ENCODE measurements around the gene UVRAG.

The UVRAG gene

DNA sequence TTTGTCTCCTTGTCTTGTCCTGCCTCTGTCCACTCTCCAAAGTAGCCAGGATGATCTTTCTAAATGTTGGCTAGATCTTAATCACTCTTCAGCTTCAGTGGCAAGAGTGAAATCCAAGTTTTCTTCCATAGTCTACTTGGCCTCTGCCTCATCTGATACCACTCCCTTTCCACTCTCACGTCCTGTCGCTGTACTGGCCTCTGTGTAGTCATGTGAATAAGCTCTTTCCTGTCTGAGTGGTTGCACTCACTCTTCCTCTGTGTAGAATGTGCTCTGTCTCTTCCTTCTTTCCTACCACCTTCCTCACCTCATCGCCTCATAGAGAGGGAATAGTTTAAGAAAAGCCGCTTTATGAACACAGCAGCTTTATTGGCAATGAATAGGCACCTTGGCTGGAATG is 304.8 kb downstream of the UVRAG start:
- ATAC-seq = no peak
- no peak for DNase-seq

DNA sequence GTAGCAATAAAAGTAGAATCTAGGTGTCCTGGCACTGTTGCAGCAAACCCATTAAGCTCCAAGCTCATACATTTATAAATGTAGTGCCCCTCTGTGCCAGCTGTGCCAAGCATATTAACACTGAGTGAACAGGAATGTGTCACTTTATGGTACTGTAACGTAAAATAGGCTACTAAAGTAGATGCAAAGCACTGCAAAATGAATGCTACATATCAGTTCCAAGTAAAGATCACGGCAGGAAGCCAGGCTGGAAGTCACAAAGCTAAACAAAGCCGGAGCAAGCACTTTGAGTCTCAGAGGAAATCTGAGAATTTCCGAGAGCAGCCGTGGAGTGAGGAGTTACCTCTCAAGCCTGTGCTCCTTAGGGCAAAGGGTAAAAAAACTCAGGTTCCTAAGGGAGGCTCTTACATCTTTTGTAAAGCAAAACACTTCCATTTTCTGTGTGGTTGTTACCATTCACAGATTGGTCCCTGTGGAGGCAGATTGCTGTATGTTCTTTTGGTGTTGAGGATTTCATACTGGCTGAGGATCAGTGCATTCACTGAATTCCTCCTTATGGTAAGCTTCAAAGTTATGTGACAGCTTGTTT is 305.6 kb downstream of the UVRAG start:
- DNase-seq (no peak), ATAC-seq (no peak)

DNA sequence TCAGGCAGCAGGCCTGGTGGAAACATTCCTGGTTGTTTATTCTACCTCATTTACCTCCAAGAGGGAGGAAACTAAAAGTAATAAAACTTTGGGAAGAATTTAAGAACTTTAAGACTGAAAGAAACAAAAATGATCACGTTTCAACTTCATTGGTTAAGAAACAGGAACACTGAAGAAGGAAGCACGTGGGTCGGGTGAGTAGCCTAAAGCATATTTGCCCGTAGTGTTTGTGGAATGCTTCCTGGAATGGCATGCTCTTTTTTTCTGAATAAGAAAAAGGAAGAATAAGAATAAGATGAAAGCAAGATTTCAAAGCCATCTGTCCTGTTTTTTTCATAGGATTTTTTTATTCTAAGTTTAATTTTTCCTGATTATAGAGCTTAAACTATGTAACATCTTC is 308.2 kb downstream of the UVRAG start:
- DNase-seq = no peak
- no peak for ATAC-seq

DNA sequence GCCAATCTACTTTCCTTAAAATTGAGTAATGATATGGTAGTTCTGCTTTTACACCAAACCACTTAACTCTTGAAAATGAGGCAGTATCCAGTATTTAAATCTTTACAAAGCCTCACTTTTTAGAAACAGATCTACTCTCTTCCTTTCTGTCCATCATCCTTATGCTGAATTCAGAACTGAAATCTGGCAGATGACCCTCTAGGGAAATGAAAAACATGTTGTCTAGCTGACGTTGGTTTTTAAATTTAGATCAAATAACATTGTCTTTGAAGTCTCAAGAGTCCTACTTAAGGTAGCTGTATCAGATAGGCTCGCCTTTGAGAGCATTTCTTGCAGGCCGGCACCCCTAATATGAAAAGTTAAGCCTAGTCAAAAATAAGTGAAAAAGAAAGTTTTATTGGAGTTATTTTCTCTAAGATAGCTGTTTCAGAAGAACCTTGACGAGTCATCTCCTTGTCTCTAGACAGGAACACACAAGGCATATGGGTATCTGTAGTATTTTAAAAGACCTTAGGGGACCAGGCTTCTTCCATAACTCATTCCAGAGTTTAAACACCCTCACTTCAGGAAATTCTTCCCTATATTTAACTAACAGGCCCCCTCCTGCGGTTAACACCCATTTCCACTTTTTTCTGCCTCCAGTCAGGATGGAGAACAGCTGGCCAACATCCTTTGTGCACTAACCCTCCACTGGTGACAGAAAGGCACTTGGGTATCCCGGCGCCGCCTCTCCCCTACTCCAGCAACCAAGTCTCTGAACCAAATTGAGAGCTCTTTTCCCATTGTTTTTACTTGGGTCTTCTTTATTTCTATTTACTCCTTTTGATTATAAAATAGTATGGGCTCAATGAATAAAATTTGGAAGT is 310.1 kb downstream of the UVRAG start:
- ATAC-seq (no peak), DNase-seq (no peak)

DNA sequence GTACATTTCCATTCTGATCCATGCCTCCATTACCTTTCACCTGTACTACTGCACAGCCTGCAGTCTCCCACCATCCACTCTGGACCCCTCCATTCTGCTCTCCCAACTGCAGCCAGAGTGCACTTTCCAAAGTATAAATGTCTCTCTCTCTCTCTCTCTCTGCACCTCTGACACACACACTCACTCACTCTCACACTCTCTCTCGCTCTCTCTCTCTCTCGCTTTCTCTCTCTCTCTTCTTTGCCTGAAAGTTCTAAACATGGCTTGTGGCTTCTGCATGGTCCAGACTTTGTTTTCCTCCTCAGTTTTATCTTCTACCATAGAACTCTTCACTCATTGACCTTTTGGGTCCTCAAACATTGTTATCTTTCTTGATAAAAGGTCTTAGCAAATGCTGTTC is 314.7 kb downstream of the UVRAG start:
- DNase-seq = no peak
- ATAC-seq = no peak

DNA sequence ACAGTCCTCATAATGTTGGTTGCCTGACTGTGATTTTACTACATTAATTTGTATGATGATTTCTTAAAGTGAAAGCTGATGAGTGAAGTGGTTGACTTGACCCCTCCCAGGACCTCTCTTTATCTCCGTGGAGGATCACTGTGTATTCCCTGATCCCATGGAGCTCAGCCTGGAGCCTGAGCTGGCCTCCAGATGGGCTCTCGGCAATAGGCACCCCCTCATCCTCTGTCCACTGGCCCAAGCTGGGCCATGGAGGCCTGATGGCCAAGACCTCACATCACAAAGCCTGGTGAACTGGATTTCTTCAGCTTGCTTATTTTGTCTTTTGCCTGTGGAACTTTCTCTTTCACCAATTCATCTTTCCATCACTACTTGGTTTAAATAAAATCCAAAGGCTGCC is 316.1 kb downstream of the UVRAG start:
- DNase-seq (no peak), ATAC-seq (no peak)

DNA sequence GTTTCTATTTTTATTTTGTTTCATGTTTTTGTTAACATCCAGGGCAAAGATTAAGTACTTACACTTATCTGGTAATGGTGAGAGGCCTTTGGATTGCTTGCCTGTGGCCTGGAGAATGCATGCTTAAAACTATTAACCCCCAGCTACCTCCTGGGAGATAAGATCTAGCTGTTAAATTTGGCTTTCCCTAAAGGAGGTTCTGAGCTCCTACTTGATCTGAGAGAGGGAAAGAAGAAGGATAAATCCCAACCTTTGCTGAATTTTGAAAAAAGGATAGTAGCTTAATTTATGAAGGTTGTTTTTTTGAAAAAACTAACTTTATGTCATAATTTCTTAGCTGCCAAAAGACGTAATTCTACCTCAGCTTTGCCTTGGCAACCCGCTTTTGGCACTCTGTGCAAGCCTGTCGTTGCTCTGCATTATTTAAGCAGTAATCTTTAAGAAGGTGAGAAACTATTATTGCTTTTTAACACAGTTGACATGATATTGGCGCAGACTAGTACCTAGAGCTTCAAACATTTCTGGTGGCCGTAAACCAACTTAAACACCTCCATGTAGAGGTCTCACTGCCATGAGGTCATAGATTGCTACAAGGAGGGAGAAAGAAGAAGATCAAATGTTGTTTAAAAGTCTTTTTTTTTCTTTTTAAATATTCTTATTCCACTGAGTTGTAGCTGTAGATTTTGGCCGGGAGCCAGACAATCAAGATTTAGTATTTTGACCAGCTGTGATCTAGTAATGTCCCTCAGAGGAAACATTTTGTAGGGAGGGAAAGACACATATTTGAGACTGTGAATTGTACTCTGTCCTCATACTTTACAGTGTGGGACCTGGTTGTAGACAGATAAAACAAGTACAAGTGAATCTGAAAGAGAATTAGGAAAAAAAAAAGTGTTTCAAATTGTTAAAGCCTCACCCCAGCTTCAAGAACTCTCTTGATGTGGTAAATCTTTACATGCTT is 316.9 kb downstream of the UVRAG start:
- DNase-seq (no peak), ATAC-seq (no peak)

DNA sequence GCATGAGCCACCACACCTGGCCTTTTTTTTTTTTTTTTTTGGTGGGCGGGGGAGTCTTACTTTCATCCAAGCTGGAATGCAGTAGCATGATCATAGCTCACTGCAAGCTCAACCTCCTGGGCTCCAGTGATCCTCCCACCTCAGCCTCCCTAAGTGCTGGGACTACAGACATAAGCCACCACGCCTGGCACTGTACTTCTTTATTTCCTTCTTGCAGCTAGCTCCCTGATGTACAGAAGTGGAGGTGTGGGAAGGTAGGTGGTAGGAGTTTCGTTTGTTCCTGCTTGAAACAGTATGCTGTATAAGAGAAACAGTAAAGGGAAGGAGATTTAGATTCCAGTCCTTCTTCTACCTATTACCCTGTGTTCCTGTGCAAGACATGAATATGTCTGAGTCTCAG is 319.2 kb downstream of the UVRAG start:
- no peak for ATAC-seq
- no peak for DNase-seq

DNA sequence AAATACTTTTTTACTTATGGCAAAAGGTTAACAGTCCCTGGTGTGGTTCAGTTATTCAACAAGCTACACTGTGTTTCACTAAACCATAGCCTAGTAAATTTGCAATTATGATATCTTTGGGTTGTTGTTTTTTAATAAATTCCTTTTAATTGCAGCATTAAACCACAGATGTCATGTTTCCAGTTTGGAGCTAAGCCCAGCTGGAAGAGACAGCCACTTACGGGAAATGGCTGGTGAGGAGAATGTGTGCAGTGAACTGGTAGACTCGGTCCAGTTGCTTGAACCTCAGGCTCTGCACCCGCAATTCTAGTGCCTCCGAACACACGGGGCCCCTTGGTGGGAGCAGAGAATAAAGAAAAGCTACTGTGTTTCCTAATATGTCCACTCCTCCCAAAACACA is 320.5 kb downstream of the UVRAG start:
- ATAC-seq = no peak
- DNase-seq = no peak

DNA sequence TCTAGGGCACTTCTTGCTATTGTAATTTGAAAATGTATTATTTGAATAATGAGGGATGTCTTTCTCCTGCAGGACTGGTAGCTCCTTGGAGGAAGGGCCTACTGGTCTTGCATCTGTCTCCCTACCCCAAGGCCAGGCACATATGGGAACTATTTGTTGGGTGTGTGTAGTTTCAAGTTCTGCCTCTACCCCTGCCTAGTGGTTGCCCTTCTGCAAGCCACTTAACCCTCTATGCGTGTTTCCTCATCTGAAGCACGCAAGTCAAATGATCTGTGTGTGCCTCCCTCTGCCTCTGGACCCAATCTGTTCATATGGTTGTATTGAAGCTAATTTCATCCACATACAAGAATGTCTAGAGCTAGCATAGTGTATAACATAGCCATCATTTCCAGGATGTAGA is 324.3 kb downstream of the UVRAG start:
- ATAC-seq (no peak), DNase-seq (no peak)

DNA sequence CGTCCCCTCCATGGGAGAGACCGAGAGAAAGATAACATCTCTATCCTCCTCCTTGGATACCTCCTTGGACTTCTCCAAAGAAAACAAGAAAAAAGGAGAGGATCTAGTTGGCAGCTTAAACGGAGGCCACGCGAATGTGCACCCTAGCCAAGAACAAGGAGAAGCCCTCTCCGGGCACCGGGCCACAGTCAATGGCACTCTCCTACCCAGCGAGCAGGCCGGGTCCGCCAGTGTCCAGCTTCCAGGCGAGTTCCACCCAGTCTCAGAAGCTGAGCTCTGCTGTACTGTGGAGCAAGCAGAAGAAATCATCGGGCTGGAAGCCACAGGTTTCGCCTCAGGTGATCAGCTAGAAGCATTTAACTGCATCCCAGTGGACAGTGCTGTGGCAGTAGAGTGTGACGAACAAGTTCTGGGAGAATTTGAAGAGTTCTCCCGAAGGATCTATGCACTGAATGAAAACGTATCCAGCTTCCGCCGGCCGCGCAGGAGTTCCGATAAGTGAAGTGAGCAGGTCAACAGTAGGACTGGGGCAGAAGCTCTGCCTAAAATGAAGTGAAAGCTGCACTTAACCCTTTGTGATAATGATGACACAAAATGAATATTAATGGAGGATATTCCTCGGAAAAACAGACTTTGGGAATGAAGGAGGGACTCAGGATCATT is 326.0 kb downstream of the UVRAG start:
- no peak for DNase-seq
- ATAC-seq = peak; percentile 28

DNA sequence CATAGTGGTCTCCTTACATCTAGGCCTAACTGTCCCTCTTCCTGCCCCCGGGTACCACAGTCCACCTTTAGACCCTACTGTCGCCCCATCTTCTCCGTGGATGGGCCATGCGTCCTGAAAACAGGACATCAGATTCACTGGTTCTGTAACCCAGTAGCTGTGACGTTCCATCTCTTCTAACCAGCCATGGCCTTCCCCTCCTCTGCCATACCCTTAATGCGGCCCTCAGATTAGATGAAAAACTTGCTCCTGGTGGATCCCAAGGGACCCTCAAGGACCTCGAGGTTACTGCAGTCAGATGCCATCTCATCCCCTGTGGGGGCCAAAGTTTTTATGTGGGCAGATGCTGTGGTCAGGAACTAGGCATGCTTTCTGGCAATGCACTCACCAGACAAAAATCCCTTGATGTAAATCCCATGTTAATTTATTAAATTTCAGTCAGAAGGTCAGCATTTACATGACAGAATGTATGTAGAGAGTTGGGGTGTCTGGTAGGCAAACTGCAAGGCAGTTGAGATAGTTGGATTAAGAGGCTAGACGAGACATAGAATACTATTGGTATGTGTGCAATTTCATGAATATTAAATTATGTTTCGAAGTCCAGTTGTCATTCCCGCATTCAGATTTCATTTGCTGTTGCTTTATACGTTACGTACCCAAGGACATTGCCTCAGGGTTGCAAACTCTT is 327.0 kb downstream of the UVRAG start:
- DNase-seq = no peak
- no peak for ATAC-seq

DNA sequence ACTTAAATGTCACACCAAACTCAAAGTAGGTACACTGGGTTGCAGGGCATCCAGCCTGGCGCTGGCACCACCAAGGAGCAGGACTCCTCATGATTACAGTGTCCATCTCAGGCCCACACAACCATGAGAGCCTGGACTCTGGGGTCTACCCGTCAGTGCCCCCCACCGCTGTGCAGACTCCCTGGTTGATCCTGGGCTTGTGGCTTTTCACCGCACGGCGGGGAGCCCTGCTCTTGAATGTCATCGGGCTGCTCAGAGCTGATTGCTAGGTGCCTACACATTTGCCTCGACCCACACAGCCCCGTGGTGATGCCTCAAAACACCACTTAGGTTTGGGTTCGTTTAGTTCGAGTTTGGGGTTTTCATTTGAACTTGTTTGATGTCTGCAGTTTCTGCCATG is 328.3 kb downstream of the UVRAG start:
- ATAC-seq = no peak
- no peak for DNase-seq

DNA sequence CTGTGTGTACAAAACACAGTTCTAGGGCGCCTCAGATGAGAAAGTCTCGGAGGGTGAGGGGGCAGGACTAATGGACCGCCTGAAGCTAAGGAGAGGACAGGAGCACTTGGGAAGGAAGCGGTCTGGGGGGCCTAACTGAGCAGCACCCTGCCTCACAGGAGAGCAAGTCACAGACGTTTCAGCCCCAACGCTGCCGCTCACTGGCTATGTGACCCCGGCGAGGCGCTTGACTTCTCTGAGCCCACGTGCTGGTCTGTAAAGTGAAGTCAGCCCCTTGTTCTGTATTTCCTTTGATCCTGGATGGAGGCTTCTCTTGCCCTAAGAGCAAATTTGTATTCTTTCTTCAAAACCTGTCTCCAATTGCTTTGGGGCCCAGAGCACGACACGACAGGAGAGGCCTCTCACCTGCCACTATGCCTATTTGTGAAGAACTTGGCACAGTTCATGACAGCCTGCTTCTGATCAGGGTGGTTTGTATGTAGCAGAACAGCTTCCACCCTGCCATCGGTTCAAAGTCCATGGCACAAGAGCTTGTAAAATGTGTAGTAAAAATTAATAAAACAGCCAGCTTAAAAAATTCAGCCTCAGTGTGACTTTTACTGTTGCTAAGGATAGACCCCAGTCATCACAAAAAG is 332.2 kb downstream of the UVRAG start:
- no peak for ATAC-seq

DNA sequence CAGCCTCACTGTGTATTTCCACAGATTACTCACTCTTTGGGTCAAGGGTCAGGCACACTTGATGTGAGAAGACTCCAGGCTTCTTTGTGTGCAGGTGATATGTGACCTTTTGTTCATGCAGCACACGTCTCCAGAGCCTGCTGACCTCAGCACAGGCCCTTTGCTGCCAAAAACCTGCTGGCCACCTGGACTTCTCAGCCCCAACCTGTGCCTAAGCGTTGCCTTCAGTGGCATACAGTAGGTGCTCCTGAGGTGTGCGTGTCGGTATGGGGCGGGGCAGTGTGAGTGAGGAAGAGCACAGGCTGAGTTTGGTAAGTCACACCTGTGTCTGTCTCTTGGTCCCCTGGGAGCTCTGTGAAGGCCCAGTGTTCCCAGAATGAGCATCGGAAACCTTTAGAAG is 333.2 kb downstream of the UVRAG start:
- no peak for ATAC-seq
- no peak for DNase-seq

More for the DNA sequence above, 332.2 kb downstream of the UVRAG start:
- no peak for DNase-seq

DNA sequence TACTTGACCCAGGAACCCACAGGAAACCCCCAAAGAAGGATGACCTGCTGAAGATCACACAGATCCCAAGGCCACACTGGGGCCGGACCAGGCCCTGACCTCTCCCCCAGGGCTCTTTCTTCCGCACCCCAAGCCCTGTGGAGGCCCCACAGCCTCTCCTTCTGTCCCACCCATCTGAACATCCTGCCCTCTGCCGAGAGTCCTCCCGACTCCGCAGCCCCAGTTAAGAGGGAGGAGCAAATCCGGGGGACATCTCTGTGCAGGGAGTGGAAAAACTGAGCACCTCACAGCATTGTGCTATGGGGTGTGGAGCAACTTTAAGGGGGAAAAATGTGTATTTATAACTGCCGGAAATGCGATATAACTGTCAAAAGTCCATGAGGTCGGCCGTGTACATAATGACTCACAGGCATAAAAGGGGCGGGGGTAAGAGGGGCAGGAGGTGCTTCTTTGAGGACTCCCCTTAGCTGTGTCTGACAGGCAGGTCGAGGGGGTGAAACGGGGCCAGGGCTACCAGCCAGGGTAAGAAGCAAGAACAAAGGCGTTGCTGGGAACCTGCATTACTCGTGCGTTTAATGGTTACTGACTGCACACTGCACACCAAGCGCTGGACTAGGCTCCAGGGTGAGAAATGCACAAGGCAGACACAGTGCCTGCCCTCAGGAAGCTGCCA is 334.1 kb downstream of the UVRAG start:
- ATAC-seq (no peak), DNase-seq (no peak)

DNA sequence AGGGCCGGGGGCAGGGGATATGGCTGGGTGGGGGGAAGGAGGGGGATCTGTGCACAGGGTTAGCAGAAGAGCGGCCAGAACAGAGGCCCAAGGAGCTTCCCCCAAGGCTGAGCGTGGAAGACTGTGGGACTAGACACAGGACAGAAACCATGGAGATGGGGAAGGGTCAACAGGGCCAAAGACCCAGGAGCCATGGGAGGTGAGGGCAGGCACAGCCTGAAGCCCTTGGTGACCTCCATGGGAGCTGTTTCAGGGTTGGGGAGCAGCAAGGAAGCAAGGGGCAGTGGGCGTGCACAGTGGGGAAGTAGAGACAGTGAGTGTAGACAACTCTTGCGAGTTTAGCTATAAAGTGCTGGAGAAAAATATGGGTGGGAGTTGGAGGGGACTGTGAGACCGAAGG is 334.7 kb downstream of the UVRAG start:
- DNase-seq (no peak), ATAC-seq (no peak)

DNA sequence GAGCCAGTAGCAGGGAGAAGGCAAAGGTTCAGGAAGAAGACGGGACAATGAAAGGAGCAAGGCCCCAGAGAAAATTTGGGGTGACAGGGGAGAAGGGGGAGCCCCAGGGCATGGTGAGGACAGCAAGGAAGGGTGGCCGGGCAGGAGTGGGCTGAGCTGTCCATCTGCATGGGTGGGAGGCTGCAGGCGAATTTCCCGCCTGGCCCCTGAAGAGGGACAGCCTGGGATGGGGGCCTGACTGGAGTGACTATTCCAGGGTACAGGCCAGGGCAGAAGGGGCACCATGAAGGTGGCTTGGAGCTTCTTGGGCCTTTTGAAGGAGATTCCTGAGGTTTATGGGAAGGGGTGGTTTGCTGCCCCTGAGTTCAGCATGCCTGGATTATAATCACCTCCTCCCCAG is 335.1 kb downstream of the UVRAG start:
- no peak for DNase-seq
- no peak for ATAC-seq

DNA sequence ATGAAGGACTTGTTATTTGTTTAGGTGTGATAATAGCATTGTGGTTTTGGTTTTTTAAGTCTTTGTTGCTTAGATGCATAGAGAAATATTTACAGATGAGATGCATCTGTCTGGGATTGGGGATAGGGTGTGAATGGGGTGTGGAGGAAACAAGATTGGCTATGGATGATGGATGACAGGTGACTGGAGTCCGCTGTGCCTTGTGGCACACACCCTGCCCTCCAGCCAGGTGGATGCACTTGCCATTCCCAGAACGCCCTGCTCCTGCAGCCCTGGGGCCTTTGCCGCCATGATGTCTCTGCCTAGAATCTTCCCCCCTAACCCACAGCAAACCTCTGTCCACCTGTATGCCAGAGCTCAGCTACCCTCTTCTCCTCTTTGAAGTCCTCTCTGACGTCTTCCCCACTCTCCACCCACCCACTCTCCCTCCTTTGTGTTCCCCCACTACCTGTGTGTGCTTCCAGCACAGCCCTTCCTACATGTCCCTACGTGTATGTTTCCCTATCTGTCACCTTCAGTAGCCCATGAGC is 336.6 kb downstream of the UVRAG start:
- ATAC-seq (no peak), DNase-seq (no peak)

DNA sequence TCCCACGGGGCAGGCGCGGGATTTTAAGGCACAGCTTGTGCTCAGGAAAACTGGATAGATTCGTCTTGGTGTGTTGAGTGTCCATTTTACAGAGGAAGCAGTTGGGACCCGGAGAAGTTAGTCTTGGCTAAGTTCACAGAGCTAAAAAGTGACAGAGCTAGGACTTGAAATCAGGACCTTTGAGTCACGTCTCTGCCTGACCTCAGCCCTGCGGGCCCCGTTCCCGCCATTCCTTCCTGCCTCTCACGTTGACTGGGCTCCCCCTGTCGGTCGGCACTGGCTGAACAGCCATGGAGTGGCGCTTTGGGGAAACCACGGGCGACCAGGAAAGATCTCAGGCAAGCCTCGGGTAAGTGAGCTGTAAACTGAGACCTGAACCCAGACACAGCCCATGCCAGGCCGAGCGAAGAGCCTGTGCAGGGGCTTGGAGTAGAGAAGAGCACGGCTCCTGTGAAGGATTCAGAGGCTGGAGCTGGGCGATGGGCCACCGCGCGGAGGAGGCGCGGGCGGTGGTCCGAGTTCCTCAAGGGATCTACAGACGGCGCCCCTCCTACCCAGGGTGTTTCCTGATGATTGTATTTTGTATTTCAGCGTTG is 337.2 kb downstream of the UVRAG start:
- peak; percentile 94 for DNase-seq
- ATAC-seq = peak; percentile 97

All from stimulated activated naive CD8-positive, alpha-beta T cell treated with anti-CD3 and anti-CD28 coated beads, Interleukin-15, Interleukin-2, amounts not matched to agents 100 U/mL and 50 U/mL, for 24 hours (primary cell).